Suprapubic skin (tissue), 4 donors: ENCODE measurements around the gene DAGLB.

Source experiments
- CTCF ChIP-seq, 2 donors: fragments of 200-600 bp in 1 of 2; fragments of 450-650 bp in 1 of 2; sonication (generic) in 1 of 2; IDR thresholded peaks; one replicate each; pipeline ENCODE4 v1.5.1; 2016 to 2019; ENCODE audit warnings: antibody characterized with exemption in 2 of 2, mild to moderate bottlenecking in 1 of 2, moderate library complexity in 1 of 2
- EP300 ChIP-seq: sonication (generic); formaldehyde crosslinking; IDR thresholded peaks from one replicate; pipeline ENCODE4 v1.6.1; 2017; ENCODE audit warnings: antibody characterized with exemption
- POLR2A ChIP-seq, 2 donors: fragments of 450-650 bp; IDR thresholded peaks; one replicate each; pipeline ENCODE4 v1.6.1; 2017; ENCODE audit warnings: antibody characterized with exemption in 2 of 2, mild to moderate bottlenecking in 2 of 2, moderate library complexity in 2 of 2
- POLR2AphosphoS5 ChIP-seq, 3 donors: sonication (generic); formaldehyde crosslinking; IDR thresholded peaks; one replicate each; pipeline ENCODE4 v1.6.1; 2017; ENCODE audit warnings: antibody characterized with exemption in 3 of 3

- TF ChIP-seq CTCF (IDR thresholded peaks at IDR 0.05): no peak
- no peak for TF ChIP-seq POLR2AphosphoS5 (IDR thresholded peaks at IDR 0.05)
- no peak for TF ChIP-seq POLR2A (IDR thresholded peaks at IDR 0.05)
- no peak for TF ChIP-seq EP300
Observed at GRCh38 chr7:6478186-6478585, 30.4 kb upstream of the DAGLB start.
